GM19395 (cell line): ENCODE measurements around the gene EFNA4.

ENCODE experiments used
- ATAC-seq: cut with Tn5 transposase; IDR thresholded peaks from one replicate; pipeline ENCODE4 v1.9.1; 2021; ENCODE audit warnings: mild to moderate bottlenecking, moderate library complexity; ENCODE audit not compliant: unreplicated experiment

EFNA4 gene

DNA sequence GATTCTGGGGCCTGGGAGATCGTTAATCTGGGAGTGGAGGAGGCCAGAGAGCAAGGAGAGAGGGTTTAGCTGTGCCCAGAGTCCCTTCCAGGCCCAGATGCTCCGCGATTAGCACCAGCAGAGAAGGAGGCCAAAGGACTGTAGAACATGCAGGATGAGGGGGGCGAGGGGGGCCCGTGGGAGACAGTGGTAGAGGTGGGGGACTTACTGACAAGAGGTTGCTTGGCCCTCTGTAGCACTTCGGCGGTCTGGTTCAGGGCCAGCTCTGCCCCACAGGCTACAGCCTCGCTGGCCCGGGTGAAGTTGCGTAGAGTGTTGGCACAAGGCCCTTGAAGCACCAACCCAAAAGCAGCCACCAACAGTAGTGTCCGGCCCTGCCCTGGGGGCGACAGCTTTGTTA lies 30.7 kb upstream of the EFNA4 start:
- ATAC-seq = no peak

DNA sequence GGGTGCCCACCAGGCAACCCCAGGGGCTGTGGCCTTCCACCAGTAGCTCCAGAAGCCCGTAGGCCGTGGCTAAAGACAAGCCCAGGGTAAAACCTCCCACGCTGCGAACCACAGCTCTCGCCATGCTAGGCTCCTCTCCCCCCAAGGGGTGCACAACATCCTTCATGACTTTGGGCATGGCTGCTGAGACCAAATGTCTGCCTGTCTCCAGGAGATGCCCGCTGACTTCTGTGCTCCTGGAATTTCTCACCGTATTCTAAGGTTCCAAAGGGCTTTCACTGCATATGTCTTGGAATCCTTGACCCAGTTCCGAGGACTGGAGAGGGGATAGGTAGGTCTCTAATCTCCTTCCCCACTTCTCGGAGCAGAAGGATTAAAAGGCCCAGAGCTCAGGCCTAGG lies 30.0 kb upstream of the EFNA4 start, which contains the start of the genes DCST1 and DCST2:
Gene DCST1, plus strand, starts transcription at position 301 of the 400 bp plus-strand sequence. CDS start 213 bp downstream, outside the sequence.
Gene DCST2, minus strand, starts transcription at position 258 of the 400 bp plus-strand sequence. Its CDS starts 80 bp downstream, at position 178.
- ATAC-seq = no peak

- no peak for ATAC-seq
These were observed 29.0 kb upstream of the EFNA4 start for GRCh38 chr1:155034318-155035208.

DNA sequence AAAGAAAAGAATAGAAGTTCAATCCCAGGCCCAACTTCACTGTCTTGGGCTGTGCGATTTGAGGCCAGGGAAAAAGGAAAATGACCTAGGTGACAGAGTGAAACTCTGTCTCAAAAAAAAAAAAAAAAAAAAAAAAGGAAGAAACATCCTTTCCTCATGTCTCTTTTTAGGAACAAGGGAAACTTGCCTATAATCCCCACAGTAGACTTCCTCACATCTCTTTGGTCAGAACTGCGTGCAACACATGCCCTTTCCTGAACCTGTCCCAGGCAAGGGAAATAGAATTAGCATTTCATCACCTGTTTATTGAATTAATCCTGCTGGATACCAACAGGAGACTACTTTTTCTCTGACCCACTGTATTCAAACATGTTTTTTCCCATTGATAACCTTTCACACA lies 27.6 kb upstream of the EFNA4 start:
- no peak for ATAC-seq

GRCh38 chr1:155037043-155037442 lies 26.5 kb upstream of the EFNA4 start:
- no peak for ATAC-seq

- no peak for ATAC-seq
These were observed 25.6 kb upstream of the EFNA4 start for GRCh38 chr1:155037851-155038441.

GRCh38 chr1:155038602-155039307 lies 24.8 kb upstream of the EFNA4 start:
- no peak for ATAC-seq

DNA sequence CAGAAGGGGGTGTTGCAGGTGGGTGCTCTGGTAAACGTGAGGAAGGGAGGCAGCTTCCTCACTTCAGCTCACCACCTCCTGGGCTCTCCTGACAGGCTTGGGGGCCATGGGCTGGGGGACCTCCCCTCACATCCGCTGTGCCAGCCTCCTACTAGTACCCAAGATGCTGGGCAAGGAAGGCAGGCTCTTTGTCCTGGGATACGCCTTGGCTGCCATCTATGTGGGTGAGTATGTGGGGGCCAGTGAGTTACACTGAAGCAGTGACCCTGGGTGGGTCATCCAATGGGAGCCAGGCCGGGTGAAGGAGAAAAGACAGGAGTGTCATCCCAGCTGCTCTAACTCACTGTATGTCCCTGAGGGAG lies 24.3 kb upstream of the EFNA4 start:
- ATAC-seq = no peak

DNA sequence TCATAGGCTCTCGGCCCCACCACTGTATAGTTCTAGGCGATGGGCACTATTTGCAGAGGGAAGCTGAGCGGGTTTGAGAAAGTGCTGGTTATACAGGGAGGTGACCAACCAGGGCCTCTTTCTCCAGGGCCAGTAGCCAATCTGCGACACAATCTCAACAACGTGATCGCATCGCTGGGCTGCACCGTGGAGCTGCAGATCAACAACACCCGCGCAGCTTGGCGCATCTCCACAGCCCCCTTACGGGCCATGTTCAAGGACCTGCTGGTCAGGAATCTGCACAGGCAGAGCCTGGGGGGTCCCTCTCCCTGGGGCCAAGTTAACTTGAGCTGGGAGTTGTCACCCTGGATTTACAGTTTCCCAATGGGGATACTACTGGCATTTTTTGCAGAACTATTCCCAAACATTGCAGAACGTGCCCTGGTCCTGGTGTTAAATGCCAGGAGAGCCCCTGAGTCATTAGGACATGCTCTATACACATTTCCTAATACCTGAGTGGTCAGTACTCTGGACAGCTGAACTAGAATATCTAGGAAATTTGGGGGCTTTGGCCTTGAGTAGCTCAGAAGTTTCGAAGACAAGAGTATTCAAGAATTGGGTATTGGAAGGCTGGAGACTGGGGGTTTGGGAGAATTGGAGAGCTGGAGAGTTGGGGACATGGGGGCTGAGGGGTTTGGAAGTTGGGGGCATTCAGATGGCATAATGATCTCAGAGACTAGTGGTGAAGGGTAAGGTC lies 23.0 kb upstream of the EFNA4 start:
- no peak for ATAC-seq

DNA sequence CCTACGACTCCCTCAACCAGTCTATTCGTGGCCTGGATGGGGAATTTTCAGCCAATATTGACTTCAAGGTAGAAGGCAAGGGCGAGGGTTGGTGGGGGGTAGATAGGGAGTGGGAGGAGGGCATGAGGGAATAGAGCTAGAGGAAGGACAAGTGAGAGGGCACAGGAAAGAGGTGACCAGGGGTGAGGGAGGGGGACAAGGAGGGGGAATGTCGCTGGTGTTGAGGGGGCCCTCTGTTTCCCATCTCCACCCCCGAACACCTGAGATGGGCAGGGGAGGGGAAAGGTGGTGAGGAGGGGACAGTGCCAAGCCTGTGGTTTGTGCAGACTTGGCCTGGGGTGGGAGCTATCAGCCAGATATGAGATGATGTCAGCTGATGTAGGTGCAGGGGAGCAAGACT lies 20.8 kb upstream of the EFNA4 start:
- ATAC-seq = no peak

DNA sequence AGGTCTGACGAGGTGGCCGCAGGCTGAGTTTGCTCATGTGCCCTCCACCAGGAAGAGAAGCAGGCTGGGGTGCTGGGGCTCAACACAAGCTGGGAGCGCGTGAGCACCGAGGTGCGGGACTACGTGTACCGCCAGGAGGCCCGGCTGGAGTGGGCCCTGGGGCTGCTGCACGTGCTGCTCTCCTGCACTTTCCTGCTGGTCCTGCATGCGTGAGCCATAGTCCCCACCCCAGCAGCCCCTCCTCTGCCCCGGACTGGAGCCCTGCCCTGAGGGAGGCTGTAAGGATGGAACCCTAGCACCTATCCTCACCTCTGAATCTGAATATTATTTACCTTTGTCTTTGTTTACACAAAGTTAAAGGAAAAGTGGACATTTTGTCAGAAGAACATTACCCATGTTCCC lies 20.2 kb upstream of the EFNA4 start:
- ATAC-seq = no peak

DNA sequence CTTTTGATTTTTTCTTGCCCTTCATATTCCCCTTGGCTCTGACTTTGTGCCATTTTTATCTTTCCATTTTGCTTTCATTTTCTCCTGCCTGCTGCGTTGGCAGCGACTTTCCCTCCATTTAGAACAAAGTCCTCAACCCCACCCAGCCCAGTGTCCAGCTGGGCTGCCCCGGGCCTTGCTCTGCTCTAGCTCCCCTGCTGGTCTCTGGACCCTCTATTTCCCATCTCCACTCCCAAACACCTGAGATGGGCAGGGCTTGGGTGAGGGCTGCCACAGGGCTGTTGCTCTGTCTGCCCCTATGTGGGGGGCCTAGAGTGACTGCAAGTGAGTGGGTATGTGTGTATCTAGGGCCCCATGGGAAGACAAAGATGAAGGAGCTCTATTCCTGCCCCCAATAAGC lies 19.7 kb upstream of the EFNA4 start:
- no peak for ATAC-seq

DNA sequence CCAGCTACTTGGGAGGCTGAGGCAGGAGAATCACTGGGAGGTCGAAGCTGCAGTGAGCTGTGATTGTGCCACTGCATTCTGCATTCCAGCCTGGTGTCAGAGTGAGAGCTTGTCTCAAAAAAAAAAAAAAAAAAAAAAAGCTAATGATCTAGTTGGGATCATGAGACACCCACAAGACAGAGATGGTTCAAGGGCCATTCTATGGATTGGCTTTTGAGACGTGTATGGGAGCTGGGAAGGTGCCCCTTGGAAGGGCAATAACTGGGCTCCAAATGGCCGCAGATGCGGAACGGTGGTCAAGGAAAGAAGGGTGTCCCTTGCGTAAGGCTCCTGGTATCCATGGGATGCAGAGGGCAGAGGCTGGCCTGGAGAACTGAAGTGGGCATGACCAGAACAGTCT lies 19.2 kb upstream of the EFNA4 start:
- ATAC-seq = no peak

DNA sequence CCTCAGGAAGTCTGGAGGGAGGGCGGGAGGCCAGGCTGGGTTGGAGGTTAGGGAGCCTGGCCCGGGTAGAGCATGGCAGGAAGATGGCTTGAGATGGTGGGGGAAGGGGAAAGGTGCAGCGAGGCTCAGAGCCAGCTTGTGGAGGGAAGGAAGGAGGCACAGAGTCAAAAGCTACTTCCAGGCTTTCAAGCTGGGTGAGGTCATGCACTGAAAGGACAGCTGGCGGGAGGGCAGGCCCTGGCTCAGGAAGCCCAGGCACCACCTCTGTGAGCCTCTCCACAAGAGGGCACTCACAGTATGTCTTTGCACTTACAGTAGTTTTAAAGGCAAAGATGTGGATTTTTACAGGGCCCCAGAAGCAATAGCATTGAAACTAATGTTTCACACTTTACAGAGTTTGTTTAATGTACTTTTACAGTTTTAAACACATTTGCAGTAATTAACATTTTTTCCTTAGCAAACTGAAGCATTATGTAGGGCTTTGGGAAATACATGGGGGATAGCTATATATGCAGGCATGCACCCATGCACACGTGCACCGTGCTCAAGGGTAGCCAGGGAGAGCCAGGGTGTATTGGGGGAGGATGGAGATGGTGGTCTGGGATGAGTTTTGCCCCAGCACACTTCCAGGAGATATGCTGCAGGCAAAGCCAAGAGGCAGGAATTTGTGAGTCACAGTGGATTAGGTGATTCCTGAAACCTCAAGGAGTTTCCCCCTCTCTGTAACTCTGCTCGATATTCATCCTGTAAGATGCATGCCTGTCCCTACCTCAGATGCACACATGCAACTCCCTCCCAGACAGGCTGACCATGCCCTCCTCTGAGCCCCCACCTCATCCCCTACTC lies 18.5 kb upstream of the EFNA4 start:
- no peak for ATAC-seq

- ATAC-seq = no peak
These were observed 14.8 kb upstream of the EFNA4 start for GRCh38 chr1:155048449-155049334.

- no peak for ATAC-seq
These were observed 13.6 kb upstream of the EFNA4 start for GRCh38 chr1:155049651-155050559.

- peak; percentile 55 for ATAC-seq
These were observed 12.8 kb upstream of the EFNA4 start, which contains the start of gene ADAM15 for GRCh38 chr1:155050560-155051341. Gene ADAM15 (plus strand): TSS chr1:155051316. CDS start chr1:155051387, 71 bp downstream.
